Dendritic cell treated with granulocyte-macrophage colony-stimulating factor and Interleukin-4, amounts not matched to agents 40 ng/mL and 50 ng/mL, for 4 days (primary cell): ENCODE measurements around the gene NLRP11.
"Not testable (repeated sequence)": the region's sequence is repeated elsewhere in the genome, so short reads cannot be mapped to it uniquely, and the experiment has no call there.

Source experiments
- H3K27ac Mint-ChIP-seq: one replicate; pipeline ENCODE4 v1.8.0; 2022; ENCODE audit warnings: mild to moderate bottlenecking, mixed read lengths
- H3K27me3 Mint-ChIP-seq: one replicate; pipeline ENCODE4 v1.8.0; 2022; ENCODE audit warnings: mild to moderate bottlenecking, mixed read lengths
- H3K36me3 Mint-ChIP-seq: one replicate; pipeline ENCODE4 v1.8.0; 2022; ENCODE audit warnings: low read depth, mixed read lengths
- H3K4me1 Mint-ChIP-seq: one replicate; pipeline ENCODE4 v1.8.0; 2022; ENCODE audit warnings: low read depth, mixed read lengths
- H3K4me3 Mint-ChIP-seq: one replicate; pipeline ENCODE4 v1.8.0; 2022; ENCODE audit warnings: mild to moderate bottlenecking, moderate library complexity, mixed read lengths
- H3K9me3 Mint-ChIP-seq: one replicate; pipeline ENCODE4 v1.8.0; 2022; ENCODE audit warnings: mixed read lengths
- intact Hi-C: fragments of 100-400 bp; cut with micrococcal nuclease; formaldehyde crosslinking; loops from one replicate; pipeline ENCODE4 v1.15.0; 2022

NLRP11 gene

GRCh38 chr19:55820037-55820436 lies 11.8 kb downstream of the NLRP11 start:
- no peak overlapping the region for H3K27ac Mint-ChIP-seq
- no peak overlapping the region for H3K4me3 Mint-ChIP-seq
- no peaks in the 10 kb centered on the region for H3K36me3 Mint-ChIP-seq
- peaks cover 47% of the 10 kb centered on the region for H3K9me3 Mint-ChIP-seq
- H3K27me3 Mint-ChIP-seq, result no peaks in the 10 kb centered on the region
- intact Hi-C loops, result no loop called here
- no peaks in the 10 kb centered on the region for H3K4me1 Mint-ChIP-seq

- H3K27me3 Mint-ChIP-seq, result no peaks in the 10 kb centered on the region
- peaks cover 47% of the 10 kb centered on the region for H3K9me3 Mint-ChIP-seq
- no peaks in the 10 kb centered on the region for H3K36me3 Mint-ChIP-seq
- no peak overlapping the region for H3K4me3 Mint-ChIP-seq
- H3K4me1 Mint-ChIP-seq, result no peaks in the 10 kb centered on the region
- H3K27ac Mint-ChIP-seq, result no peak overlapping the region
- intact Hi-C loops, result no loop called here
These were observed 17.9 kb downstream of the NLRP11 start for GRCh38 chr19:55813906-55814305.

GRCh38 chr19:55812449-55812848 lies 19.4 kb downstream of the NLRP11 start:
- intact Hi-C loops, result no loop called here
- Mint-ChIP-seq H3K27me3 (no peaks in the 10 kb centered on the region), H3K4me3 (no peak overlapping the region), H3K4me1 (no peaks in the 10 kb centered on the region), H3K9me3 (peaks cover 45% of the 10 kb centered on the region), H3K27ac (no peak overlapping the region), H3K36me3 (no peaks in the 10 kb centered on the region)

GRCh38 chr19:55811340-55811739 lies 20.5 kb downstream of the NLRP11 start:
- peaks cover 49% of the 10 kb centered on the region for H3K9me3 Mint-ChIP-seq
- H3K27me3 Mint-ChIP-seq, result no peaks in the 10 kb centered on the region
- H3K4me1 Mint-ChIP-seq, result no peaks in the 10 kb centered on the region
- H3K4me3 Mint-ChIP-seq, result no peak overlapping the region
- H3K36me3 Mint-ChIP-seq, result no peaks in the 10 kb centered on the region
- H3K27ac Mint-ChIP-seq, result no peak overlapping the region
- intact Hi-C loops, result no loop called here

- H3K4me3 Mint-ChIP-seq, result no peak overlapping the region
- H3K27ac Mint-ChIP-seq, result no peak overlapping the region
- no peaks in the 10 kb centered on the region for H3K27me3 Mint-ChIP-seq
- H3K9me3 Mint-ChIP-seq, result peaks cover 56% of the 10 kb centered on the region
- H3K4me1 Mint-ChIP-seq, result no peaks in the 10 kb centered on the region
- no peaks in the 10 kb centered on the region for H3K36me3 Mint-ChIP-seq
- intact Hi-C loops, result loop anchor here (10.0 kb wide), 1 partner anchor 105 kb away; no protein-coding TSS in a partner anchor
These were observed 22.3 kb downstream of the NLRP11 start for GRCh38 chr19:55809381-55810058.

- H3K9me3 Mint-ChIP-seq, result peaks cover 47% of the 10 kb centered on the region
- H3K36me3 Mint-ChIP-seq, result no peaks in the 10 kb centered on the region
These were observed 29.5 kb downstream of the NLRP11 start for GRCh38 chr19:55802281-55802680.

GRCh38 chr19:55801416-55801815 lies 30.4 kb downstream of the NLRP11 start:
- intact Hi-C loops, result loop anchor here (10.0 kb wide), 1 partner anchor 97 kb away; no protein-coding TSS in a partner anchor
- no peaks in the 10 kb centered on the region for H3K4me1 Mint-ChIP-seq
- H3K9me3 Mint-ChIP-seq, result peaks cover 45% of the 10 kb centered on the region

More at GRCh38 chr19:55802281-55802680, 29.5 kb downstream of the NLRP11 start:
- no peaks in the 10 kb centered on the region for H3K27me3 Mint-ChIP-seq
- no peak overlapping the region for H3K27ac Mint-ChIP-seq
- H3K4me1 Mint-ChIP-seq, result no peaks in the 10 kb centered on the region
- no peak overlapping the region for H3K4me3 Mint-ChIP-seq
- intact Hi-C loops, result loop anchor here (10.0 kb wide), 1 partner anchor 97 kb away; no protein-coding TSS in a partner anchor

GRCh38 chr19:55795021-55795420 lies 36.8 kb downstream of the NLRP11 start:
- Mint-ChIP-seq H3K9me3 (peaks cover 53% of the 10 kb centered on the region), H3K36me3 (no peaks in the 10 kb centered on the region), H3K4me1 (no peaks in the 10 kb centered on the region), H3K4me3 (no peak overlapping the region), H3K27ac (no peak overlapping the region), H3K27me3 (no peaks in the 10 kb centered on the region)
- intact Hi-C loops, result no loop called here

More at GRCh38 chr19:55801416-55801815, 30.4 kb downstream of the NLRP11 start:
- Mint-ChIP-seq H3K4me3 (no peak overlapping the region), H3K27me3 (no peaks in the 10 kb centered on the region), H3K27ac (no peak overlapping the region), H3K36me3 (no peaks in the 10 kb centered on the region)

- H3K36me3 Mint-ChIP-seq, result no peaks in the 10 kb centered on the region
- H3K9me3 Mint-ChIP-seq, result peaks cover 17% of the 10 kb centered on the region
- H3K27ac Mint-ChIP-seq, result no peak overlapping the region
- H3K4me1 Mint-ChIP-seq, result no peaks in the 10 kb centered on the region
- intact Hi-C loops, result no loop called here
- peaks cover 2% of the 10 kb centered on the region for H3K27me3 Mint-ChIP-seq
- H3K4me3 Mint-ChIP-seq, result no peak overlapping the region
These were observed 50.7 kb downstream of the NLRP11 start for GRCh38 chr19:55781112-55781511.

GRCh38 chr19:55778331-55778730 lies 53.5 kb downstream of the NLRP11 start:
- Mint-ChIP-seq H3K9me3 (peaks cover 25% of the 10 kb centered on the region), H3K27me3 (peaks cover 5% of the 10 kb centered on the region), H3K36me3 (no peaks in the 10 kb centered on the region), H3K4me1 (no peaks in the 10 kb centered on the region), H3K4me3 (no peak overlapping the region), H3K27ac (no peak overlapping the region)
- intact Hi-C loops, result no loop called here

GRCh38 chr19:55777528-55777927 lies 54.3 kb downstream of the NLRP11 start:
- no peaks in the 10 kb centered on the region for H3K4me1 Mint-ChIP-seq
- peaks cover 5% of the 10 kb centered on the region for H3K27me3 Mint-ChIP-seq
- intact Hi-C loops, result no loop called here
- H3K4me3 Mint-ChIP-seq, result no peak overlapping the region
- H3K36me3 Mint-ChIP-seq, result no peaks in the 10 kb centered on the region
- peaks cover 25% of the 10 kb centered on the region for H3K9me3 Mint-ChIP-seq
- H3K27ac Mint-ChIP-seq, result no peak overlapping the region

GRCh38 chr19:55769632-55770031 lies 62.2 kb downstream of the NLRP11 start:
- intact Hi-C loops, H3K36me3 Mint-ChIP-seq, H3K4me3 Mint-ChIP-seq, H3K27me3 Mint-ChIP-seq, H3K4me1 Mint-ChIP-seq, H3K27ac Mint-ChIP-seq: not testable (repeated sequence)
- H3K9me3 Mint-ChIP-seq, result peaks cover 48% of the 10 kb centered on the region

GRCh38 chr19:55768818-55769217 lies 63.0 kb downstream of the NLRP11 start, which contains the start of gene RFPL4AL1:
Gene RFPL4AL1 (plus strand): TSS chr19:55769118. CDS start chr19:55771805, 2,687 bp downstream.
- peaks cover 51% of the 10 kb centered on the region for H3K9me3 Mint-ChIP-seq
- H3K27ac Mint-ChIP-seq, intact Hi-C loops, H3K27me3 Mint-ChIP-seq, H3K4me1 Mint-ChIP-seq, H3K36me3 Mint-ChIP-seq, H3K4me3 Mint-ChIP-seq: not testable (repeated sequence)

GRCh38 chr19:55766466-55766865 lies 65.3 kb downstream of the NLRP11 start:
- Mint-ChIP-seq H3K27ac (no peak overlapping the region), H3K27me3 (peaks cover 3% of the 10 kb centered on the region), H3K36me3 (no peaks in the 10 kb centered on the region), H3K9me3 (peaks cover 49% of the 10 kb centered on the region), H3K4me1 (no peaks in the 10 kb centered on the region), H3K4me3 (no peak overlapping the region)
- intact Hi-C loops, result no loop called here

- peaks cover 39% of the 10 kb centered on the region for H3K9me3 Mint-ChIP-seq
These were observed 73.0 kb downstream of the NLRP11 start, which contains the start of gene RFPL4A for GRCh38 chr19:55758797-55759196. Gene RFPL4A (plus strand): TSS chr19:55759097. CDS start chr19:55761801, 2,704 bp downstream.

More at GRCh38 chr19:55758797-55759196, 73.0 kb downstream of the NLRP11 start, which contains the start of gene RFPL4A:
- H3K36me3 Mint-ChIP-seq, H3K27ac Mint-ChIP-seq, H3K27me3 Mint-ChIP-seq, intact Hi-C loops, H3K4me1 Mint-ChIP-seq, H3K4me3 Mint-ChIP-seq: not testable (repeated sequence)
